Activated naive CD4-positive, alpha-beta T cell treated with anti-CD3 and anti-CD28 coated beads for 36 hours (primary cell): Measurements from ENCODE around the gene ENTPD5. TPM values are rescaled to one million over a fixed set of nuclear protein-coding genes. Genes with fewer than 3 reads are reported as not detected.
"Not testable (repeated sequence)": the region's sequence is repeated elsewhere in the genome, so short reads cannot be mapped to it uniquely, and the experiment has no call there.

Experiments
- CTCF ChIA-PET: fragments of 350-600 bp; sonication (Branson Sonifier 250); formaldehyde crosslinking; loops from one replicate; lab custom pipeline; 2021; ENCODE audit warnings: antibody characterized with exemption; lab: Charles Lee
- DNase-seq: peaks from one replicate; pipeline ENCODE4 v3.0.0-alpha.2; 2020
- H3K27ac Mint-ChIP-seq: one replicate; pipeline ENCODE4 v1.8.0; 2021; ENCODE audit warnings: mild to moderate bottlenecking, mixed read lengths
- H3K27me3 Mint-ChIP-seq: one replicate; pipeline ENCODE4 v1.8.0; 2021; ENCODE audit warnings: low read depth, mixed read lengths
- H3K36me3 Mint-ChIP-seq: one replicate; pipeline ENCODE4 v1.8.0; 2021; ENCODE audit warnings: low read depth, mixed read lengths
- H3K4me1 Mint-ChIP-seq: one replicate; pipeline ENCODE4 v1.8.0; 2021; ENCODE audit warnings: low read depth, mixed read lengths
- H3K4me3 Mint-ChIP-seq: one replicate; pipeline ENCODE4 v1.8.0; 2021; ENCODE audit warnings: mild to moderate bottlenecking, moderate library complexity, mixed read lengths
- H3K9me3 Mint-ChIP-seq: one replicate; pipeline ENCODE4 v1.8.0; 2021; ENCODE audit warnings: mixed read lengths
- intact Hi-C: fragments of 100-400 bp; cut with micrococcal nuclease; formaldehyde crosslinking; loops from one replicate; pipeline ENCODE4 v1.15.1; 2023
- total RNA-seq, 2 experiments: library from RNA; stranded (reverse); gene quantifications; one replicate each; pipeline ENCODE4 v1.2.3, GENCODE V29; 2021

Gene ENTPD5
- total RNA-seq, 2 experiments from 2014 or later = 7.3 to 9.6 TPM

DNA sequence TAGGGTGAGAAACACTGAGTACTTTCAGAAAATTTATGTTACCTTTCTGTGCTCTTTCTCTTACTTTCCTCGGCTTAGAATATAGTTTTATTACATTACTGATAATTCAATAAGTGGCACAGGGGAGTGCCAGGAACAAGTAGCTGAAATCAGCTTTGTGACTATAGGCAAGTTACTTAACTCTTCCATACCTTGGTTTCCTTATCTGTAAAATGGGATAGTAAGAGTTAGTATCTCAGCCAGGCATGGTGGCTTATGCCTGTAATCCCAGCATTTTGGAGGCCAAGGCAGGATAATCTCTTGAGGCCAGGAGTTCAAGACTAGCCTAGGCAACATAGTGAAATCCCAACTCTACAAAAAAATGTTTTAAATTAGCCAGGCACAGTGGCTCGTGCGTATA, 15.5 kb upstream of the ENTPD5 start:
- DNase-seq = no peak
- CTCF ChIA-PET = no interaction called here
- no peak overlapping the region for H3K4me3 Mint-ChIP-seq

DNA sequence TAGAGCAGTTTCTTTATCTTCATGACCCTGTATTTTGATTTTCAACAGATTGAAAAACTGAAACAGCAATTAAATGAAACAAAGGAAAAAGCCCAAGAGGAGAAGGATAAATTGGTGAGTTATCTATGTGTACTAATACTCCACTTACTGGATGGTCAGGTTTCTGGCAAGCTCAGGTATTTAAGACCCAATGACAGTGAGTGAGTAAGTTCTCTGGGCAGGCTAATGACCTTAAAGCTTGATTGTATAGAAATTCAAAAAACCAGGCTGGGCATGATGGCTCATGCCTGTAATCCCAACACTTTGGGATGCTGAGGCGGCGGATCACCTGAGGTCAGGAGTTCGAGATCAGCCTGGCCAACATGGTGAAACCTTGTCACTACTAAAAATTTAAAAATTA, 10.0 kb upstream of the ENTPD5 start:
- CTCF ChIA-PET = no interaction called here
- no peaks in the 10 kb centered on the region for H3K9me3 Mint-ChIP-seq

More for the DNA sequence above, 15.5 kb upstream of the ENTPD5 start:
- Mint-ChIP-seq H3K36me3 (peaks cover 1% of the 10 kb centered on the region), H3K27me3 (no peaks in the 10 kb centered on the region), H3K9me3 (no peaks in the 10 kb centered on the region), H3K27ac (no peak overlapping the region), H3K4me1 (no peaks in the 10 kb centered on the region)
- intact Hi-C loops = no loop called here

GRCh38 chr14:74022346-74022745, 3.3 kb upstream of the ENTPD5 start:
- Mint-ChIP-seq H3K9me3 (no peaks in the 10 kb centered on the region), H3K27me3 (no peaks in the 10 kb centered on the region), H3K27ac (no peak overlapping the region), H3K36me3 (no peaks in the 10 kb centered on the region), H3K4me3 (no peak overlapping the region), H3K4me1 (peaks cover 13% of the 10 kb centered on the region)
- CTCF ChIA-PET = no interaction called here
- DNase-seq = no peak
- intact Hi-C loops = no loop called here

More for the DNA sequence above, 10.0 kb upstream of the ENTPD5 start:
- DNase-seq = no peak
- intact Hi-C loops = no loop called here
- Mint-ChIP-seq H3K4me1 (no peaks in the 10 kb centered on the region), H3K27me3 (no peaks in the 10 kb centered on the region), H3K27ac (no peak overlapping the region), H3K36me3 (peaks cover 1% of the 10 kb centered on the region), H3K4me3 (no peak overlapping the region)

DNA sequence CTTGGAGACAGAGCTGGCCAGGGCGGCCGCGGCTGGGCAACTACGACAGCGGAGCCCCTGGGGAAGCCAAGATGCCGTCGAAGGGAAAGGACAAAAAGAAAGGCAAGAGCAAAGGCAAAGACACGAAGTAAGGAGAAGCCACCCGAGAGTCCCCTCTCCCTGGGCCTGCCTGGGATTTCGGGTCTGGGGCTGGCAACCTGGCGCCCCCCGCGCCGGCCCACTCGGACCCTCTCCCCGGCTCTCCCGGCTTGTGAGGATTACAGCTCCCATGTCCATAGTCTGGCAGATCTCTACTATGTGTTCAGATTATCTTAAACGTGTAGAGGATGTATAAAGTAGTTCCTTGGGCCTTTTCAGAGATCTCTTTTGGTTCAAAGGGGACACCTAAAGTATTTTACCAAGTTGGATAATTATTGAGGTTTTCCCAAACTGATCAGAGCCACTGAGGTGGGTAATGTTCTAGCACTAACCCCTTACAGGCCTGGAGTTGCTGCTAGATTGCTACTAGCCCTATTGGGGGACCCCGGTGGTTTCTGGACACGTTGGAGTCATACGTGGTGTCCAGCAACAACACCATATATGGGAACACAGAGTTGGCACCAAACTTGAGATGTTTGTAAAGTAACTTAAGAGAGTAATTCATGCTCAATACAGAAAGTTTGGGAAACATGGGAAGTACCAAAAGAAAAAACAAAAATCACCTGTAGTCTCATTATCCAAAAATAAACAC, 485 bp upstream of the ENTPD5 start:
- Mint-ChIP-seq H3K36me3 (no peaks in the 10 kb centered on the region), H3K27me3 (no peaks in the 10 kb centered on the region), H3K4me1 (peaks cover 13% of the 10 kb centered on the region), H3K27ac (no peak overlapping the region), H3K4me3 (peak overlapping the region; percentile 86), H3K9me3 (no peaks in the 10 kb centered on the region)
- peak; percentile 10 for DNase-seq
- CTCF ChIA-PET = interaction anchor here (0.7 to 1.2 kb wide), 2 partner anchors 167 to 546 kb away, joined by 3 read pairs; no protein-coding TSS in a partner anchor
- intact Hi-C loops = loop anchor here (1.0 to 10.0 kb wide), 7 partner anchors 65 to 961 kb away; partner anchors contain the start of genes ALDH6A1, LIN52, PNMA1 and PTGR2

- Mint-ChIP-seq H3K27ac (peak overlapping the region; percentile 90), H3K9me3 (no peaks in the 10 kb centered on the region), H3K4me1 (peaks cover 13% of the 10 kb centered on the region), H3K27me3 (no peaks in the 10 kb centered on the region), H3K36me3 (peaks cover 2% of the 10 kb centered on the region), H3K4me3 (peak overlapping the region; percentile 86)
- intact Hi-C loops = loop anchor here (1.0 to 10.0 kb wide), 8 partner anchors 68 to 959 kb away; partner anchors contain the start of genes ACOT2, COQ6, FAM161B and PNMA1
- DNase-seq = no peak
- CTCF ChIA-PET = no interaction called here
Measured at GRCh38 chr14:74018174-74018585, 908 bp downstream of the ENTPD5 start.

GRCh38 chr14:74015963-74016362, 3.1 kb downstream of the ENTPD5 start:
- CTCF ChIA-PET = no interaction called here
- no peaks in the 10 kb centered on the region for H3K9me3 Mint-ChIP-seq
- H3K27ac Mint-ChIP-seq = no peak overlapping the region
- H3K4me1 Mint-ChIP-seq = peaks cover 13% of the 10 kb centered on the region
- no peaks in the 10 kb centered on the region for H3K27me3 Mint-ChIP-seq
- peaks cover 2% of the 10 kb centered on the region for H3K36me3 Mint-ChIP-seq
- intact Hi-C loops = loop anchor here (5.0 to 10.0 kb wide), 5 partner anchors 129 to 301 kb away; partner anchors contain the start of genes PNMA1, PTGR2 and ZNF410
- H3K4me3 Mint-ChIP-seq = no peak overlapping the region
- no peak for DNase-seq

- no peaks in the 10 kb centered on the region for H3K27me3 Mint-ChIP-seq
- H3K4me3 Mint-ChIP-seq = no peak overlapping the region
- H3K9me3 Mint-ChIP-seq = no peaks in the 10 kb centered on the region
- peaks cover 2% of the 10 kb centered on the region for H3K36me3 Mint-ChIP-seq
- intact Hi-C loops = loop anchor here (5.0 to 10.0 kb wide), 5 partner anchors 128 to 300 kb away; partner anchors contain the start of genes PNMA1, PTGR2 and ZNF410
- CTCF ChIA-PET = no interaction called here
- H3K4me1 Mint-ChIP-seq = peaks cover 13% of the 10 kb centered on the region
- DNase-seq = no peak
- no peak overlapping the region for H3K27ac Mint-ChIP-seq
Measured at GRCh38 chr14:74015176-74015575, 3.9 kb downstream of the ENTPD5 start.

GRCh38 chr14:74014299-74014698, 4.8 kb downstream of the ENTPD5 start:
- Mint-ChIP-seq H3K36me3 (peaks cover 2% of the 10 kb centered on the region), H3K4me1 (peaks cover 9% of the 10 kb centered on the region), H3K27ac (no peak overlapping the region), H3K4me3 (no peak overlapping the region), H3K9me3 (no peaks in the 10 kb centered on the region), H3K27me3 (no peaks in the 10 kb centered on the region)
- CTCF ChIA-PET = interaction anchor here (0.6 kb wide), 1 partner anchor 118 kb away, joined by 3 read pairs; no protein-coding TSS in a partner anchor
- intact Hi-C loops = loop anchor here (10.0 kb wide), 1 partner anchor 299 kb away; the partner anchor contains the start of gene PNMA1
- DNase-seq = no peak

- H3K27me3 Mint-ChIP-seq = no peaks in the 10 kb centered on the region
- H3K27ac Mint-ChIP-seq = no peak overlapping the region
- CTCF ChIA-PET = interaction anchor here (0.6 kb wide), 1 partner anchor 1455 kb away, joined by 3 read pairs; no protein-coding TSS in a partner anchor
- H3K4me3 Mint-ChIP-seq = no peak overlapping the region
- intact Hi-C loops = no loop called here
- no peaks in the 10 kb centered on the region for H3K4me1 Mint-ChIP-seq
- H3K36me3 Mint-ChIP-seq = peaks cover 8% of the 10 kb centered on the region
- no peaks in the 10 kb centered on the region for H3K9me3 Mint-ChIP-seq
- DNase-seq = no peak
Measured at GRCh38 chr14:74008843-74009499, 10.1 kb downstream of the ENTPD5 start.

GRCh38 chr14:74005664-74006063, 13.4 kb downstream of the ENTPD5 start:
- not testable (repeated sequence) for H3K9me3 Mint-ChIP-seq

DNA sequence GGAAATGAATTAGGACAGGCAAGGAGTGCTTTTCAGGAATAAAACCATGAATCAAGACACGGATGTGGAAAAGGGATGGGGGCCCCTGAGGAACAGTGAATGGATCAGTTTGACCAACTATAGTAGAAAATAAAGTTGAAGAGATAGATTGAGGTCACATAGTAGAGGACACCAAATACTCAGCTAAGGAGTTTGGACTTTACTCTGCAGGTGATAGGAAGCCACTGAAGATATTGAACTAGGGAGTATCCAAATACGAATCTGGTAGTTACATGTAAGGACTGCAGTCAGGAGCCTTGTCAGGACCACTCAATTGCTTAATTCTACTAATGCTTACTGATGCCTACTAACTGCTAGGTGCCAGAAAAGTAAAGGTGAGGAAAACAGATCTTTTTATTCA, 20.4 kb downstream of the ENTPD5 start:
- no peaks in the 10 kb centered on the region for H3K27me3 Mint-ChIP-seq
- CTCF ChIA-PET = no interaction called here
- DNase-seq = no peak
- H3K27ac Mint-ChIP-seq = no peak overlapping the region
- no peaks in the 10 kb centered on the region for H3K4me1 Mint-ChIP-seq
- H3K9me3 Mint-ChIP-seq = no peaks in the 10 kb centered on the region
- H3K36me3 Mint-ChIP-seq = peaks cover 3% of the 10 kb centered on the region
- no peak overlapping the region for H3K4me3 Mint-ChIP-seq
- intact Hi-C loops = no loop called here

More at GRCh38 chr14:74005664-74006063, 13.4 kb downstream of the ENTPD5 start:
- H3K36me3 Mint-ChIP-seq, H3K4me1 Mint-ChIP-seq, DNase-seq, H3K4me3 Mint-ChIP-seq, H3K27me3 Mint-ChIP-seq, intact Hi-C loops, H3K27ac Mint-ChIP-seq, CTCF ChIA-PET: not testable (repeated sequence)

DNA sequence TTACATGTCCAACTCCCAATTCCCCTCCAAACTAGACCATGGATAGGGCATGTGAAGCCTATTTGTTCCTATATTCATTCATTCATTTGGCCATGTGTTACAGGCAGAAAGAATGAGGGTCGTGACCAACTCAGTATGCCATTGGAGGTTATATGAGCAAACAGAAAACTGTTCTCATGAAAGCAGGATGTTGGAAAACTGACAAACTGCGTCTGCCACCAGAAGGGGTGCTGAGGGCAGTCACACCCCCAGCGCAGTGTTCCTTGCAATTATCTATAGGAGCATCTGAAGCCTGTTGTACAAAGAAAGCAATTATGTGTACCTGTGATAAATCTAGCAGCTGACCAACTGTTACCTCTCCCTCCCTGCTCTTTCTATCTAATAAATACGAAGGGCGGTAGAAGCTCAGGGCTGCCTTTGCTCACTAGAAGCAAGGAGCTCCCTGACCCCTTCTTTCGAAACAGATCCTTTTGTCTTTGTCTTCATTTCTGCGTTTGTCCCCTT, 21.1 kb downstream of the ENTPD5 start:
- DNase-seq = no peak
- Mint-ChIP-seq H3K27me3 (no peaks in the 10 kb centered on the region), H3K36me3 (peaks cover 2% of the 10 kb centered on the region), H3K4me3 (no peak overlapping the region), H3K9me3 (no peaks in the 10 kb centered on the region), H3K27ac (no peak overlapping the region), H3K4me1 (no peaks in the 10 kb centered on the region)
- CTCF ChIA-PET = no interaction called here
- intact Hi-C loops = no loop called here
